Stimulated activated CD8-positive, alpha-beta memory T cell treated with anti-CD3 and anti-CD28 coated beads, Interleukin-12 subunit alpha, Interleukin-12 subunit beta, amount 100 ng/mL, for 4 hours (primary cell): Measurements from ENCODE around the gene CRLF3.
"Not testable (repeated sequence)": the region's sequence is repeated elsewhere in the genome, so short reads cannot be mapped to it uniquely, and the experiment has no call there.

Experiments used
- DNase-seq: peaks from one replicate; pipeline ENCODE4 v3.0.0-alpha.2; 2020; ENCODE audit warnings: low read depth

The CRLF3 gene

GRCh38 chr17:30814860-30815259 is 9.6 kb downstream of the CRLF3 start:
- not testable (repeated sequence) for DNase-seq

- not testable (repeated sequence) for DNase-seq
Observed at GRCh38 chr17:30814236-30814635, 10.3 kb downstream of the CRLF3 start.

GRCh38 chr17:30812218-30813177 is 12.0 kb downstream of the CRLF3 start:
- no peak for DNase-seq

- DNase-seq = no peak
Observed at GRCh38 chr17:30809867-30810266, 14.6 kb downstream of the CRLF3 start.

- no peak for DNase-seq
Observed at GRCh38 chr17:30808785-30809286, 15.7 kb downstream of the CRLF3 start.

GRCh38 chr17:30807896-30808295 is 16.6 kb downstream of the CRLF3 start:
- DNase-seq = no peak

GRCh38 chr17:30805944-30806456 is 18.5 kb downstream of the CRLF3 start:
- DNase-seq = no peak

- no peak for DNase-seq
Observed at GRCh38 chr17:30801671-30802070, 22.8 kb downstream of the CRLF3 start.

- DNase-seq = no peak
Observed at GRCh38 chr17:30796016-30796415, 28.5 kb downstream of the CRLF3 start.

GRCh38 chr17:30794372-30794771 is 30.1 kb downstream of the CRLF3 start:
- DNase-seq = no peak

GRCh38 chr17:30793282-30793977 is 31.1 kb downstream of the CRLF3 start:
- DNase-seq = no peak

GRCh38 chr17:30790279-30790678 is 34.2 kb downstream of the CRLF3 start:
- DNase-seq = no peak

GRCh38 chr17:30788918-30789317 is 35.6 kb downstream of the CRLF3 start:
- no peak for DNase-seq

- DNase-seq = no peak
Observed at GRCh38 chr17:30782206-30782605, 42.3 kb downstream of the CRLF3 start.

- DNase-seq = no peak
Observed at GRCh38 chr17:30780343-30780742, 44.1 kb downstream of the CRLF3 start.

GRCh38 chr17:30768771-30769170 is 55.7 kb downstream of the CRLF3 start:
- not testable (repeated sequence) for DNase-seq

- not testable (repeated sequence) for DNase-seq
Observed at GRCh38 chr17:30767641-30768404, 56.7 kb downstream of the CRLF3 start.

GRCh38 chr17:30761060-30761459 is 63.4 kb downstream of the CRLF3 start:
- DNase-seq = no peak

GRCh38 chr17:30753291-30753690 is 71.2 kb downstream of the CRLF3 start:
- DNase-seq = not testable (repeated sequence)

GRCh38 chr17:30750982-30751381 is 73.5 kb downstream of the CRLF3 start:
- DNase-seq = not testable (repeated sequence)

- not testable (repeated sequence) for DNase-seq
Observed at GRCh38 chr17:30747621-30748020, 76.9 kb downstream of the CRLF3 start.

GRCh38 chr17:30742669-30743068 is 81.8 kb downstream of the CRLF3 start:
- DNase-seq = not testable (repeated sequence)
